Stimulated activated CD4-positive, alpha-beta T cell treated with anti-CD3 and anti-CD28 coated beads, Interleukin-12 subunit alpha, Interleukin-12 subunit beta, amount 100 ng/mL, for 48 hours (primary cell): ENCODE data around the gene NFX1.
"Not testable (repeated sequence)": the region's sequence is repeated elsewhere in the genome, so short reads cannot be mapped to it uniquely, and the experiment has no call there.

Source experiments
- DNase-seq, 3 donors: peaks; one replicate each; pipeline ENCODE4 v3.0.0-alpha.2; 2020; ENCODE audit warnings: low read depth in 2 of 3, low spot score in 1 of 3

Gene NFX1

DNA sequence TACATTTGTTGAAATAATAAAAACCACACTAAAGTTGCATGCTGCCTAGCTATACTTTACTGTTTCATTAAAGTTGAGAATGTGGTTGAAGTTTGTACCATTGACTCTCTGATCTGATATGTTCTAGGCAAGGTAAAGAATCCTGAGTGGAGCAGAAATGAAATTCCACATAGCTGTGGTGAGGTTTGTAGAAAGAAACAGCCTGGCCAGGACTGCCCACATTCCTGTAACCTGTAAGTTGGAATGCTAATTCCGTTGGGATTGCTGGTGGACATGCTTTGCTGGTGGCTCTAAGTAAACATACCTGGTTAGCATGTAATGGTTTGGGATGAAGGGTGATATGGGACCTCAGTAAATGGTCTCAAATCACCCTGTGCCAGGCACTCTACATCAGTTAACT lies 16.8 kb downstream of the NFX1 start:
- DNase-seq: no peak

DNA sequence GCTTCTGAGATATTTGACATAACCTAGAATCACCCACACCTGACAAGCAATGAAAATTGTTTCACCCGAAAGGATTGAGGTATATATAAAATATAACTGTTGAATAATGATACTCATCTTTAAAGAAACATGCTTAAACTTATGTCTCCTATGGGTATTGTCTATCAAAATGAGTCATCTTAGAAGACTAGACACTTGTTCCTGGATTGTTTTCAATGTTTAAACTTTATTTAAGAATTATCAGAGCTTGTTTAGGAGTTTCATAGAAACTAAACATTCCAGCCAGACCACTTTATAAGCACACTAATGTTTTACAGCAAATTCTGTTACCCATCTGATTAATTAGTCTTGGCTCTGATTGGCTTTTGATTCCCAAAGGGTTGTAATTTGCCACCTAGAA lies 19.6 kb downstream of the NFX1 start:
- no peak for DNase-seq

- no peak for DNase-seq
Measured at GRCh38 chr9:33310748-33311147, 20.4 kb downstream of the NFX1 start.

- DNase-seq: no peak
Measured at GRCh38 chr9:33311953-33312352, 21.6 kb downstream of the NFX1 start.

GRCh38 chr9:33315371-33315770 lies 25.1 kb downstream of the NFX1 start:
- no peak for DNase-seq

- DNase-seq: not testable (repeated sequence)
Measured at GRCh38 chr9:33317136-33317535, 26.8 kb downstream of the NFX1 start.

- no peak for DNase-seq
Measured at GRCh38 chr9:33318225-33318624, 27.9 kb downstream of the NFX1 start.

DNA sequence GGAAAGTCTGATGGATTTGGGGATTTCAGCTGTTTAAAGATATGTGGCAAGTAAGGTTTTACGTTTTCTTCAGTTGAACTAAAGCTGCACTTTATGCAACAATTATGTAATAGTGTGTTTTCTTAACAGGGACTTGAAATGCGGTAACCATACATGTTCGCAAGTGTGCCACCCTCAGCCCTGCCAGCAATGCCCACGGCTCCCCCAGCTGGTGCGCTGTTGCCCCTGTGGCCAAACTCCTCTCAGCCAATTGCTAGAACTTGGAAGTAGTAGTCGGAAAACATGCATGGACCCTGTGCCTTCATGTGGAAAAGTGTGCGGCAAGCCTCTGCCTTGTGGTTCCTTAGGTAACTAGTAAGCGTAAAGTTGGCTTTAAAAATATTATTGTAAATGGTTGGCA lies 28.5 kb downstream of the NFX1 start:
- no peak for DNase-seq

DNA sequence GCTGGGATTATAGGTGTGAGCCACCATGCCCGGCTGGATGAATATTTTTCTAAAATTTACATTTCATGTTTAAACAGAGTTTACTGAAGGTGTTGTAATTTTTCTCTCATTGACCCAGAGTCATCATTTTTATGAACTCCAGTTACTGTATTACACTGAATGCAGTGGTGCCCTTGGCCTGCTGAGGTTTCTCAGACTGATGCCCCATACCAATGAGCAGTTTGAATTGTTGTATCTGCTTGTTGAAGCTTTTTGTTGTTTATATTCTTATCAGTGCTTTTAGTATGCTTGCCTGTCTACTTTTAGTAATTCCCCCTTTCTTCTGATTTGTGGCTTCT lies 29.9 kb downstream of the NFX1 start:
- DNase-seq: no peak

- DNase-seq: no peak
Measured at GRCh38 chr9:33320568-33321261, 30.4 kb downstream of the NFX1 start.

DNA sequence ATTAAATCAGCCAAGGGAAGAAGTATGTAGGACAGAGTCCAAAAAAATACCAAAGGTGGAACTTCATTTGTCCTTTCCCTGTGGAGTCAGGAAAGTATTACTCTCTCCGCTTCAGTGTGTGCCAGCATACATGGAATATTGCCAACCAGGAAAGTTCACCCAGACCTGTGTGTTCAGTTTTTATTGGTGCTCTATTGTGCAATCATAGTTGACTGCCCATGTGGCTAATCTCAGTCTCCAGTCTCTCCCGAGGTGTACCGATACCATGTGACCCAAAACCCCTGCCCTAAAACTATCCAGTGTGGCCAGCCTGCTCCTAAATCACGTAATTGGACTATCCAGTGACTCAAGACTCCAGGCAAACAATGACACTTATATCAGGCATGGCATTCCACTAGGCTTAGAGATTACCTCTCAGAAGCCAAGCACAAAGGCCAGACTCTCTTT lies 38.8 kb downstream of the NFX1 start:
- no peak for DNase-seq

DNA sequence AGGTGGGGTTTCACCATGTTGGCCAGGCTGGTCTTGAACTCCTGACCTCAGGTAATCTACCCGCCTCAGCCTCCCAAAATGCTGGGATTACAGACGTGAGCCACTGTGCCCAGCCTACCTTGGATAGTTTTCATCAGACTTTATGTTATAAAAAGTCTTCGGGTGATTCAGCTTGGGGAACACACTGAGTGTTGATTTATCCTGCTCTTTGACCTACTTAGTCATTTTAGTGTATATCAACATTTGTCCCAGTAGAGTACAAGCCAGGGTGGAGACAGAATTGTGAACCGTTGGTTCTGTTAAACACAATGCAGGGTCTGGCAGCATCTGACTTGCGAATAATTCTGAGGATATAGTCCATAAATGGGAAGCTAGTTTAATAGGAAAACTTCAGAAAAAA lies 39.7 kb downstream of the NFX1 start:
- DNase-seq: no peak

- no peak for DNase-seq
Measured at GRCh38 chr9:33331377-33331891, 41.1 kb downstream of the NFX1 start.

DNA sequence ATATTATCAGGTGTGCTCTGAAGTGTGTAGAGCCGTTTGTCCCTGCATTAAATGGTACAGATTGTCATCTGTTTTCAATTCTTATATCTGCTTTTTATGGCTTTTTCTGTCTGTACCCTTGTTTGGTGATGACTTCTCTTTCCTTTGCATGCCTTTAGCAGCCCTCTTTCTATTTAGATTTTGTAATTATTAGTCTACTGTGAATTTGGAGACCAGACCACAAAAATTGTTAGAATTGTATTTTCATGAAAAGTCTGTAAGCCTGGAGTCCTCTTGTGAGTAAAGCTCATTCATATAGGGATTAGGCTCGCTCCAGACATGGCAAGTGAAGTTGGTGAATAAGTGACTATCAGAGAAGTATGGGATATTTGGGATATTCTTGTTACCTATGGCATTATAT lies 41.7 kb downstream of the NFX1 start:
- DNase-seq: no peak

DNA sequence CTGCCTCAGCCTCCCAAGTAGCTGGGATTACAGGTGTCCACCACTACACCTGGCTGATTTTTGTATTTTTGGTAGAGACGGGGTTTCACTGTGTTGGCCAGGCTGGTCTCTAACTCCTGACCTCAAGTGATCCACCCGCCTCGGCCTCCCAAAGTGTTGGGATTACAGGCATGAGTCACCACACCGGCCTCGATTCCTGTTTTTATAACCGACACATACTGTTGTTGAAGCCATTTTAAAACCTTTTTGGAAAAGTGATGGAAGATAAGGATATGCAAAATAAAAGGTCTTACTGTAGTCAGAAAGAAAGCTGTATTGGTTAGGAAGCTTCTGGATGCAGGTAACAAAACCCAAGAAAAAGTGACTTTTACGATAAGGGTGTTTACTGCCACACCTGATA lies 42.6 kb downstream of the NFX1 start:
- not testable (repeated sequence) for DNase-seq

GRCh38 chr9:33340186-33340585 lies 49.9 kb downstream of the NFX1 start:
- DNase-seq: no peak

DNA sequence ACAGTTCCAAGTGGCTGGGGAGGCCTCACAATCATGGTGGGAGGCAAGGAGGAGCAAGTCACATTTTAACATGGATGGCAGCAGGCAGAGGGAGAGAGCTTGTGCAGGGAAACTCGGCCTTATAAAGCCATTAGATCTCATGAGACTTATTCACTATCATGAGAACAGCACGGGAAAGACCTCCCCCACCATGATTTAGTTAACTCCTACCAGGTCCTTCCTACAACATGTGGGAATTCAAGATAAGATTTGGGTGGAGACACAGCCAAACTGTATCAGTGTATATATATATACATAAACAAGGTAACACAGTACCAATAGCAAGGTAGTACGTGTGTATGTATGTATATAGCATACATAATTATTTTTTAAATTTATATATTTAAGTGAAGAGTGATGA lies 50.9 kb downstream of the NFX1 start:
- no peak for DNase-seq

- no peak for DNase-seq
Measured at GRCh38 chr9:33344145-33344544, 53.8 kb downstream of the NFX1 start.

- no peak for DNase-seq
Measured at GRCh38 chr9:33346564-33346963, 56.2 kb downstream of the NFX1 start.

DNA sequence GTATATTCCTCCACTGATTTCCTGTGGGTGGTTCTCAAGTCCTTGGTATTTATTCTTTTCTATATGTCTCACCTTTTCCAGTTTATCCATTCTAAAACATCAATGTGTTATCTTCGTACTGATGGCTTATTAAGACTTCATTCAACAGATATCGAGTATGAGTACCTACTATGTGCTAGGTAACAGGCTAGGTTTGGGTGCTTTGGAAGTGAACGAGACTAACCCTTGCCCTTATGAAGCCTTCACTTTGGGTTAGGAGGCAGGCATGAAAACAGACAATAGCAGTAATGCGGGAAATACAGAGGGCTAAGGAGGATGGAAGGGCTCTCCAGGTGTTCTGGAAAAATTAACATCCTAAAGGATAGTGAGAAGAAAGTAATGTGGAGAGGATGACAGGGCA lies 58.7 kb downstream of the NFX1 start:
- DNase-seq: no peak

- DNase-seq: no peak
Measured at GRCh38 chr9:33349743-33350142, 59.4 kb downstream of the NFX1 start.

DNA sequence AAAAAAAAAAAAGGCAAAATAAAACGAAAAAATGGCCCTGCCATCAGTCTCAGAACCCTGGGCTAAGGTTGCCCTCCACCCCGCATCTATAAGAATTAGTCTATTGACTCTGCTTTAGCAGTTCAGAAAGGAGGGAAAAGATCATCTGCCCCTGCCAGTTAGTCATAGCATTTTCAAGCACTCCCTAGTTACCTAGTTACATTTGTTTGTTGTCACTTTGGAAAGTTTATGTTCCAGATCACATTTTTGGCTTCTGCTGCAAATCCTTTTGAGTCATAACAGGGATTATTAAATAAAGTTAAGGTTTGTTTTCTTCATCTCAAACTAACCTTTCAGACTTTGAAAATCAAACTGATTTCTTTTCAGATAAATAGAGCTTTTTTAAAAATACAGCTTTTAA lies 60.0 kb downstream of the NFX1 start:
- DNase-seq: no peak

GRCh38 chr9:33351547-33351946 lies 61.2 kb downstream of the NFX1 start:
- no peak for DNase-seq
